CD4-positive, alpha-beta memory T cell (primary cell): ENCODE results near the gene PROK2. TPM values are rescaled to one million over a fixed set of nuclear protein-coding genes. Genes with fewer than 3 reads are reported as not detected.

Experiments
- polyA plus RNA-seq, 2 donors: library from polyadenylated mRNA; unstranded; fragments of 300-500 nt; fragmentation: Illumina TruSeq; gene quantifications; one replicate each; pipeline ENCODE4 v1.2.3, GENCODE V29; 2021
- total RNA-seq, 2 experiments: library from RNA; stranded (reverse); gene quantifications; one replicate each; pipeline ENCODE4 v1.2.3, GENCODE V29; 2021

Gene PROK2
- total and polyA plus RNA-seq, 4 experiments from 2014 or later = 0.18 to 2.6 (median 0.27) TPM

Other genes starting within 250 kb of the PROK2 start
- 100 to 1,000 TPM; 290 to 348 TPM for gene FOXP1, start 201.4 kb downstream of the PROK2 start, total RNA-seq
- 100 to 1,000 TPM; 189 to 267 TPM for gene FOXP1, start 201.4 kb downstream of the PROK2 start, polyA plus RNA-seq
- 10 to 100 TPM; 51.5 to 58.7 TPM for gene EIF4E3, start 59.7 kb downstream of the PROK2 start, total RNA-seq
- 10 to 100 TPM; 40.7 to 55.1 TPM for gene EIF4E3, start 59.7 kb downstream of the PROK2 start, polyA plus RNA-seq
- under 1 TPM; 0.17 to 0.38 TPM for gene GPR27, start 31.3 kb downstream of the PROK2 start, total RNA-seq
- 1 to 10 TPM in 1 of 2 donors, under 1 TPM in 1; 0.79 to 1.4 TPM for gene GPR27, start 31.3 kb downstream of the PROK2 start, polyA plus RNA-seq